ENCODE data around the gene SLC7A6OS.

DNA sequence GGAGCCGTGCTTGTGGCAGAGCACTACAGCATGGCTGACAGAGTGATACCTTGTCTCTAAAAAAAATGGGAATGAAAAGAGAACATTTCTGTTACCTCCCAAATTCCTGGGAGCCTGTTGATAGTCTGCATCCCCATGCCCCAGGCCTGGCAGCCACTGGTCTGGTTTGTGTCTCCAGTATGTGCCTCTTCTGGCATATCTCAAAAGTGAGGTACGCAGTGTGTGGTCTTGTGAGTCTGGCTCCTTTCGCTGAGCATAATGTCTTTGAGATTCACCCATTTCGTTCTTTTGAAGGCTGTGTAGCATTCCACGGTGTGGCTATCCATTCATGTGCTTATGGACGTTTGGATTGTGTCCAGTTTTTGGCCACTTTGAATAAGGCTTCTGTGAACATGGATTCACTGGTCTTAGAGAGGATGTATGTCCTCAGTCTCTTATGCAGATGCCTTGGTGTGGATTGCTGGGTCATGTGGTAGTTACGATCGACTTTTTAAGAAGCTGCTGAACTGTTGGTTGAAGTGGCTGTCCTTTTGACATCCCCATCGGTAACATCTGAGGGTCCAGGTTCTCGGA, 39.2 kb upstream of the SLC7A6OS start:
- TF ChIP-seq, protein P1, sequence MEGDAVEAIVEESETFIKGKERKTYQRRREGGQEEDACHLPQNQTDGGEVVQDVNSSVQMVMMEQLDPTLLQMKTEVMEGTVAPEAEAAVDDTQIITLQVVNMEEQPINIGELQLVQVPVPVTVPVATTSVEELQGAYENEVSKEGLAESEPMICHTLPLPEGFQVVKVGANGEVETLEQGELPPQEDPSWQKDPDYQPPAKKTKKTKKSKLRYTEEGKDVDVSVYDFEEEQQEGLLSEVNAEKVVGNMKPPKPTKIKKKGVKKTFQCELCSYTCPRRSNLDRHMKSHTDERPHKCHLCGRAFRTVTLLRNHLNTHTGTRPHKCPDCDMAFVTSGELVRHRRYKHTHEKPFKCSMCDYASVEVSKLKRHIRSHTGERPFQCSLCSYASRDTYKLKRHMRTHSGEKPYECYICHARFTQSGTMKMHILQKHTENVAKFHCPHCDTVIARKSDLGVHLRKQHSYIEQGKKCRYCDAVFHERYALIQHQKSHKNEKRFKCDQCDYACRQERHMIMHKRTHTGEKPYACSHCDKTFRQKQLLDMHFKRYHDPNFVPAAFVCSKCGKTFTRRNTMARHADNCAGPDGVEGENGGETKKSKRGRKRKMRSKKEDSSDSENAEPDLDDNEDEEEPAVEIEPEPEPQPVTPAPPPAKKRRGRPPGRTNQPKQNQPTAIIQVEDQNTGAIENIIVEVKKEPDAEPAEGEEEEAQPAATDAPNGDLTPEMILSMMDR (conservative IDR thresholded peaks at IDR 0.05; ENCODE audit: low read depth in 2 of 2) = no peak
- TF ChIP-seq EZH2 (IDR thresholded peaks at IDR 0.05; ENCODE audit: low read depth, unreplicated experiment) = no peak
- no peak for TF ChIP-seq CREB1 (CRISPR knock-in tag; IDR thresholded peaks at IDR 0.05; ENCODE audit: low read depth)
- TF ChIP-seq EZH2phosphoT487 (IDR thresholded peaks at IDR 0.05; ENCODE audit: unreplicated experiment) = no peak
- TF ChIP-seq POLR2AphosphoS5 (IDR thresholded peaks at IDR 0.05; ENCODE audit: low read depth) = no peak
- TF ChIP-seq ZNF114 (CRISPR knock-in tag; IDR thresholded peaks at IDR 0.05) = no peak
- TF ChIP-seq, protein P2, sequence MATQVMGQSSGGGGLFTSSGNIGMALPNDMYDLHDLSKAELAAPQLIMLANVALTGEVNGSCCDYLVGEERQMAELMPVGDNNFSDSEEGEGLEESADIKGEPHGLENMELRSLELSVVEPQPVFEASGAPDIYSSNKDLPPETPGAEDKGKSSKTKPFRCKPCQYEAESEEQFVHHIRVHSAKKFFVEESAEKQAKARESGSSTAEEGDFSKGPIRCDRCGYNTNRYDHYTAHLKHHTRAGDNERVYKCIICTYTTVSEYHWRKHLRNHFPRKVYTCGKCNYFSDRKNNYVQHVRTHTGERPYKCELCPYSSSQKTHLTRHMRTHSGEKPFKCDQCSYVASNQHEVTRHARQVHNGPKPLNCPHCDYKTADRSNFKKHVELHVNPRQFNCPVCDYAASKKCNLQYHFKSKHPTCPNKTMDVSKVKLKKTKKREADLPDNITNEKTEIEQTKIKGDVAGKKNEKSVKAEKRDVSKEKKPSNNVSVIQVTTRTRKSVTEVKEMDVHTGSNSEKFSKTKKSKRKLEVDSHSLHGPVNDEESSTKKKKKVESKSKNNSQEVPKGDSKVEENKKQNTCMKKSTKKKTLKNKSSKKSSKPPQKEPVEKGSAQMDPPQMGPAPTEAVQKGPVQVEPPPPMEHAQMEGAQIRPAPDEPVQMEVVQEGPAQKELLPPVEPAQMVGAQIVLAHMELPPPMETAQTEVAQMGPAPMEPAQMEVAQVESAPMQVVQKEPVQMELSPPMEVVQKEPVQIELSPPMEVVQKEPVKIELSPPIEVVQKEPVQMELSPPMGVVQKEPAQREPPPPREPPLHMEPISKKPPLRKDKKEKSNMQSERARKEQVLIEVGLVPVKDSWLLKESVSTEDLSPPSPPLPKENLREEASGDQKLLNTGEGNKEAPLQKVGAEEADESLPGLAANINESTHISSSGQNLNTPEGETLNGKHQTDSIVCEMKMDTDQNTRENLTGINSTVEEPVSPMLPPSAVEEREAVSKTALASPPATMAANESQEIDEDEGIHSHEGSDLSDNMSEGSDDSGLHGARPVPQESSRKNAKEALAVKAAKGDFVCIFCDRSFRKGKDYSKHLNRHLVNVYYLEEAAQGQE (IDR thresholded peaks at IDR 0.05; ENCODE audit: unreplicated experiment) = no peak
- no peak for TF ChIP-seq ZNF331 (CRISPR knock-in tag; IDR thresholded peaks at IDR 0.05; ENCODE audit: low read depth)
- no peak for TF ChIP-seq JUNB (IDR thresholded peaks at IDR 0.05; ENCODE audit: unreplicated experiment)
- TF ChIP-seq, protein P3, sequence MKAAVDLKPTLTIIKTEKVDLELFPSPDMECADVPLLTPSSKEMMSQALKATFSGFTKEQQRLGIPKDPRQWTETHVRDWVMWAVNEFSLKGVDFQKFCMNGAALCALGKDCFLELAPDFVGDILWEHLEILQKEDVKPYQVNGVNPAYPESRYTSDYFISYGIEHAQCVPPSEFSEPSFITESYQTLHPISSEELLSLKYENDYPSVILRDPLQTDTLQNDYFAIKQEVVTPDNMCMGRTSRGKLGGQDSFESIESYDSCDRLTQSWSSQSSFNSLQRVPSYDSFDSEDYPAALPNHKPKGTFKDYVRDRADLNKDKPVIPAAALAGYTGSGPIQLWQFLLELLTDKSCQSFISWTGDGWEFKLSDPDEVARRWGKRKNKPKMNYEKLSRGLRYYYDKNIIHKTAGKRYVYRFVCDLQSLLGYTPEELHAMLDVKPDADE (IDR thresholded peaks at IDR 0.05) = no peak
- TF ChIP-seq, protein P4, sequence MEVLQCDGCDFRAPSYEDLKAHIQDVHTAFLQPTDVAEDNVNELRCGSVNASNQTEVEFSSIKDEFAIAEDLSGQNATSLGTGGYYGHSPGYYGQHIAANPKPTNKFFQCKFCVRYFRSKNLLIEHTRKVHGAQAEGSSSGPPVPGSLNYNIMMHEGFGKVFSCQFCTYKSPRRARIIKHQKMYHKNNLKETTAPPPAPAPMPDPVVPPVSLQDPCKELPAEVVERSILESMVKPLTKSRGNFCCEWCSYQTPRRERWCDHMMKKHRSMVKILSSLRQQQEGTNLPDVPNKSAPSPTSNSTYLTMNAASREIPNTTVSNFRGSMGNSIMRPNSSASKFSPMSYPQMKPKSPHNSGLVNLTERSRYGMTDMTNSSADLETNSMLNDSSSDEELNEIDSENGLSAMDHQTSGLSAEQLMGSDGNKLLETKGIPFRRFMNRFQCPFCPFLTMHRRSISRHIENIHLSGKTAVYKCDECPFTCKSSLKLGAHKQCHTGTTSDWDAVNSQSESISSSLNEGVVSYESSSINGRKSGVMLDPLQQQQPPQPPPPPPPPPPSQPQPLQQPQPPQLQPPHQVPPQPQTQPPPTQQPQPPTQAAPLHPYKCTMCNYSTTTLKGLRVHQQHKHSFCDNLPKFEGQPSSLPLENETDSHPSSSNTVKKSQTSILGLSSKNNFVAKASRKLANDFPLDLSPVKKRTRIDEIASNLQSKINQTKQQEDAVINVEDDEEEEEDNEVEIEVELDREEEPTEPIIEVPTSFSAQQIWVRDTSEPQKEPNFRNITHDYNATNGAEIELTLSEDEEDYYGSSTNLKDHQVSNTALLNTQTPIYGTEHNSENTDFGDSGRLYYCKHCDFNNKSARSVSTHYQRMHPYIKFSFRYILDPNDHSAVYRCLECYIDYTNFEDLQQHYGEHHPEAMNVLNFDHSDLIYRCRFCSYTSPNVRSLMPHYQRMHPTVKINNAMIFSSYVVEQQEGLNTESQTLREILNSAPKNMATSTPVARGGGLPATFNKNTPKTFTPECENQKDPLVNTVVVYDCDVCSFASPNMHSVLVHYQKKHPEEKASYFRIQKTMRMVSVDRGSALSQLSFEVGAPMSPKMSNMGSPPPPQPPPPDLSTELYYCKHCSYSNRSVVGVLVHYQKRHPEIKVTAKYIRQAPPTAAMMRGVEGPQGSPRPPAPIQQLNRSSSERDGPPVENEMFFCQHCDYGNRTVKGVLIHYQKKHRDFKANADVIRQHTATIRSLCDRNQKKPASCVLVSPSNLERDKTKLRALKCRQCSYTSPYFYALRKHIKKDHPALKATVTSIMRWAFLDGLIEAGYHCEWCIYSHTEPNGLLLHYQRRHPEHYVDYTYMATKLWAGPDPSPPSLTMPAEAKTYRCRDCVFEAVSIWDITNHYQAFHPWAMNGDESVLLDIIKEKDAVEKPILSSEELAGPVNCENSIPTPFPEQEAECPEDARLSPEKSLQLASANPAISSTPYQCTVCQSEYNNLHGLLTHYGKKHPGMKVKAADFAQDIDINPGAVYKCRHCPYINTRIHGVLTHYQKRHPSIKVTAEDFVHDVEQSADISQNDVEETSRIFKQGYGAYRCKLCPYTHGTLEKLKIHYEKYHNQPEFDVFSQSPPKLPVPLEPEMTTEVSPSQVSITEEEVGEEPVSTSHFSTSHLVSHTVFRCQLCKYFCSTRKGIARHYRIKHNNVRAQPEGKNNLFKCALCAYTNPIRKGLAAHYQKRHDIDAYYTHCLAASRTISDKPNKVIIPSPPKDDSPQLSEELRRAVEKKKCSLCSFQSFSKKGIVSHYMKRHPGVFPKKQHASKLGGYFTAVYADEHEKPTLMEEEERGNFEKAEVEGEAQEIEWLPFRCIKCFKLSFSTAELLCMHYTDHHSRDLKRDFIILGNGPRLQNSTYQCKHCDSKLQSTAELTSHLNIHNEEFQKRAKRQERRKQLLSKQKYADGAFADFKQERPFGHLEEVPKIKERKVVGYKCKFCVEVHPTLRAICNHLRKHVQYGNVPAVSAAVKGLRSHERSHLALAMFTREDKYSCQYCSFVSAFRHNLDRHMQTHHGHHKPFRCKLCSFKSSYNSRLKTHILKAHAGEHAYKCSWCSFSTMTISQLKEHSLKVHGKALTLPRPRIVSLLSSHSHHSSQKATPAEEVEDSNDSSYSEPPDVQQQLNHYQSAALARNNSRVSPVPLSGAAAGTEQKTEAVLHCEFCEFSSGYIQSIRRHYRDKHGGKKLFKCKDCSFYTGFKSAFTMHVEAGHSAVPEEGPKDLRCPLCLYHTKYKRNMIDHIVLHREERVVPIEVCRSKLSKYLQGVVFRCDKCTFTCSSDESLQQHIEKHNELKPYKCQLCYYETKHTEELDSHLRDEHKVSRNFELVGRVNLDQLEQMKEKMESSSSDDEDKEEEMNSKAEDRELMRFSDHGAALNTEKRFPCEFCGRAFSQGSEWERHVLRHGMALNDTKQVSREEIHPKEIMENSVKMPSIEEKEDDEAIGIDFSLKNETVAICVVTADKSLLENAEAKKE (CRISPR knock-in tag; IDR thresholded peaks at IDR 0.05) = no peak
- TF ChIP-seq STAT1 (IDR thresholded peaks at IDR 0.05; ENCODE audit: unreplicated experiment) = no peak
